ENCODE results near the gene ITGAX.

The ITGAX gene

GRCh38 chr16:31367853-31368252 lies 12.9 kb downstream of the ITGAX start:
- in situ Hi-C loops (cut with MboI; ENCODE audit: low pct_unique_long_range_greater_than_20kb, low sequenced_read_pairs): no loop called here

GRCh38 chr16:31371008-31371407 lies 16.0 kb downstream of the ITGAX start:
- in situ Hi-C loops (cut with MboI; ENCODE audit: low pct_unique_long_range_greater_than_20kb, low sequenced_read_pairs): no loop called here

More at GRCh38 chr16:31367853-31368252, 12.9 kb downstream of the ITGAX start:
- DNase-seq: peak; percentile 32

GRCh38 chr16:31371619-31372484 lies 16.9 kb downstream of the ITGAX start:
- in situ Hi-C loops (cut with MboI; ENCODE audit: low pct_unique_long_range_greater_than_20kb, low sequenced_read_pairs): no loop called here
- no peak for DNase-seq

More at GRCh38 chr16:31371008-31371407, 16.0 kb downstream of the ITGAX start:
- DNase-seq: no peak

- no peak for DNase-seq
- in situ Hi-C loops (cut with MboI; ENCODE audit: low pct_unique_long_range_greater_than_20kb, low sequenced_read_pairs): no loop called here
These were observed 18.3 kb downstream of the ITGAX start for GRCh38 chr16:31373235-31373634.

GRCh38 chr16:31375231-31375630 lies 20.3 kb downstream of the ITGAX start:
- in situ Hi-C loops (cut with MboI; ENCODE audit: low pct_unique_long_range_greater_than_20kb, low sequenced_read_pairs): no loop called here

GRCh38 chr16:31376705-31377104 lies 21.7 kb downstream of the ITGAX start:
- in situ Hi-C loops (cut with MboI; ENCODE audit: low pct_unique_long_range_greater_than_20kb, low sequenced_read_pairs): no loop called here
- DNase-seq: no peak

More at GRCh38 chr16:31375231-31375630, 20.3 kb downstream of the ITGAX start:
- DNase-seq: no peak

GRCh38 chr16:31377210-31377903 lies 22.4 kb downstream of the ITGAX start:
- in situ Hi-C loops (cut with MboI; ENCODE audit: low pct_unique_long_range_greater_than_20kb, low sequenced_read_pairs): no loop called here
- no peak for DNase-seq

GRCh38 chr16:31380201-31380600 lies 25.2 kb downstream of the ITGAX start:
- in situ Hi-C loops (cut with MboI; ENCODE audit: low pct_unique_long_range_greater_than_20kb, low sequenced_read_pairs): no loop called here
- no peak for DNase-seq

GRCh38 chr16:31382485-31383161 lies 27.6 kb downstream of the ITGAX start:
- peak; percentile 82 for DNase-seq
- in situ Hi-C loops (cut with MboI; ENCODE audit: low pct_unique_long_range_greater_than_20kb, low sequenced_read_pairs): no loop called here

GRCh38 chr16:31385680-31386079 lies 30.7 kb downstream of the ITGAX start:
- DNase-seq: no peak
- in situ Hi-C loops (cut with MboI; ENCODE audit: low pct_unique_long_range_greater_than_20kb, low sequenced_read_pairs): no loop called here

GRCh38 chr16:31386157-31386984 lies 31.4 kb downstream of the ITGAX start:
- peak; percentile 14 for DNase-seq
- in situ Hi-C loops (cut with MboI; ENCODE audit: low pct_unique_long_range_greater_than_20kb, low sequenced_read_pairs): no loop called here

- DNase-seq: no peak
- in situ Hi-C loops (cut with MboI; ENCODE audit: low pct_unique_long_range_greater_than_20kb, low sequenced_read_pairs): no loop called here
These were observed 33.6 kb downstream of the ITGAX start for GRCh38 chr16:31388535-31388934.

GRCh38 chr16:31390504-31391041 lies 35.6 kb downstream of the ITGAX start:
- in situ Hi-C loops (cut with MboI; ENCODE audit: low pct_unique_long_range_greater_than_20kb, low sequenced_read_pairs): no loop called here
- DNase-seq: no peak

GRCh38 chr16:31393056-31393455 lies 38.1 kb downstream of the ITGAX start, which contains the start of gene ITGAD:
TSS of gene ITGAD (plus strand) at chr16:31393335. CDS start at chr16:31393361, 26 bp downstream.
- in situ Hi-C loops (cut with MboI; ENCODE audit: low pct_unique_long_range_greater_than_20kb, low sequenced_read_pairs): no loop called here
- no peak for DNase-seq

GRCh38 chr16:31395647-31396046 lies 40.7 kb downstream of the ITGAX start:
- in situ Hi-C loops (cut with MboI; ENCODE audit: low pct_unique_long_range_greater_than_20kb, low sequenced_read_pairs): no loop called here
- DNase-seq: no peak

GRCh38 chr16:31397096-31397660 lies 42.2 kb downstream of the ITGAX start:
- no peak for DNase-seq
- in situ Hi-C loops (cut with MboI; ENCODE audit: low pct_unique_long_range_greater_than_20kb, low sequenced_read_pairs): no loop called here

GRCh38 chr16:31397701-31398100 lies 42.7 kb downstream of the ITGAX start:
- in situ Hi-C loops (cut with MboI; ENCODE audit: low pct_unique_long_range_greater_than_20kb, low sequenced_read_pairs): no loop called here

GRCh38 chr16:31400191-31400590 lies 45.2 kb downstream of the ITGAX start:
- peak; percentile 34 for DNase-seq
- in situ Hi-C loops (cut with MboI; ENCODE audit: low pct_unique_long_range_greater_than_20kb, low sequenced_read_pairs): no loop called here

More at GRCh38 chr16:31397701-31398100, 42.7 kb downstream of the ITGAX start:
- DNase-seq: no peak

All from KBM-7 (cell line).